ENCODE results near the gene MYH11.

GRCh38 chr16:15810411-15810810 lies 46.4 kb downstream of the MYH11 start:
- TF ChIP-seq GATA3 (IDR thresholded peaks at IDR 0.05; ENCODE audit: low read depth, low read length) (no peak), GATA2 (IDR thresholded peaks at IDR 0.05; ENCODE audit: low read depth, low read length) (no peak)

Measured in SH-SY5Y (cell line).